ENCODE data around the gene NPM1. TPM values are rescaled to one million over a fixed set of nuclear protein-coding genes. Genes with fewer than 3 reads are reported as not detected.
"Not testable (repeated sequence)": the region's sequence is repeated elsewhere in the genome, so short reads cannot be mapped to it uniquely, and the experiment has no call there.

The NPM1 gene
- total RNA-seq, 1 donor from 2014 or later, result 1,157 TPM

- DNase-seq (ENCODE audit: extremely low spot score, unreplicated experiment), result no peak
- Mint-ChIP-seq H3K36me3 (ENCODE audit: unreplicated experiment) (no peaks in the 10 kb centered on the region), H3K4me3 (ENCODE audit: unreplicated experiment) (no peak overlapping the region), H3K27me3 (ENCODE audit: unreplicated experiment) (peaks cover 12% of the 10 kb centered on the region), H3K4me1 (ENCODE audit: unreplicated experiment) (peaks cover 8% of the 10 kb centered on the region), H3K27ac (ENCODE audit: unreplicated experiment) (no peak overlapping the region), H3K9me3 (ENCODE audit: unreplicated experiment) (no peaks in the 10 kb centered on the region)
- TF ChIP-seq CTCF (IDR thresholded peaks at IDR 0.05), result no peak
Measured at GRCh38 chr5:171369898-171370297, 17.8 kb upstream of the NPM1 start.

- H3K36me3 Mint-ChIP-seq (ENCODE audit: unreplicated experiment); H3K9me3 Mint-ChIP-seq (ENCODE audit: unreplicated experiment); H3K4me1 Mint-ChIP-seq (ENCODE audit: unreplicated experiment); DNase-seq (ENCODE audit: extremely low spot score, unreplicated experiment); H3K4me3 Mint-ChIP-seq (ENCODE audit: unreplicated experiment); H3K27ac Mint-ChIP-seq (ENCODE audit: unreplicated experiment): not testable (repeated sequence)
- peaks cover 13% of the 10 kb centered on the region for H3K27me3 Mint-ChIP-seq (ENCODE audit: unreplicated experiment)
Measured at GRCh38 chr5:171370881-171371280, 16.8 kb upstream of the NPM1 start.

- no peak overlapping the region for H3K4me3 Mint-ChIP-seq (ENCODE audit: unreplicated experiment)
- H3K9me3 Mint-ChIP-seq (ENCODE audit: unreplicated experiment), result no peaks in the 10 kb centered on the region
- no peak overlapping the region for H3K27ac Mint-ChIP-seq (ENCODE audit: unreplicated experiment)
- no peaks in the 10 kb centered on the region for H3K36me3 Mint-ChIP-seq (ENCODE audit: unreplicated experiment)
- H3K27me3 Mint-ChIP-seq (ENCODE audit: unreplicated experiment), result peaks cover 13% of the 10 kb centered on the region
- DNase-seq (ENCODE audit: extremely low spot score, unreplicated experiment), result no peak
- peaks cover 8% of the 10 kb centered on the region for H3K4me1 Mint-ChIP-seq (ENCODE audit: unreplicated experiment)
- no peak for TF ChIP-seq CTCF (IDR thresholded peaks at IDR 0.05)
Measured at GRCh38 chr5:171371326-171371725, 16.3 kb upstream of the NPM1 start.

GRCh38 chr5:171379961-171380360 lies 7.7 kb upstream of the NPM1 start:
- H3K4me1 Mint-ChIP-seq (ENCODE audit: unreplicated experiment), result no peaks in the 10 kb centered on the region
- no peaks in the 10 kb centered on the region for H3K36me3 Mint-ChIP-seq (ENCODE audit: unreplicated experiment)
- H3K27ac Mint-ChIP-seq (ENCODE audit: unreplicated experiment), result no peak overlapping the region
- H3K4me3 Mint-ChIP-seq (ENCODE audit: unreplicated experiment), result no peak overlapping the region
- peaks cover 18% of the 10 kb centered on the region for H3K27me3 Mint-ChIP-seq (ENCODE audit: unreplicated experiment)
- DNase-seq (ENCODE audit: extremely low spot score, unreplicated experiment), result no peak
- H3K9me3 Mint-ChIP-seq (ENCODE audit: unreplicated experiment), result no peaks in the 10 kb centered on the region
- no peak for TF ChIP-seq CTCF (IDR thresholded peaks at IDR 0.05)

- not testable (repeated sequence) for H3K9me3 Mint-ChIP-seq (ENCODE audit: unreplicated experiment); DNase-seq (ENCODE audit: extremely low spot score, unreplicated experiment); H3K36me3 Mint-ChIP-seq (ENCODE audit: unreplicated experiment); H3K27ac Mint-ChIP-seq (ENCODE audit: unreplicated experiment); H3K4me3 Mint-ChIP-seq (ENCODE audit: unreplicated experiment); H3K27me3 Mint-ChIP-seq (ENCODE audit: unreplicated experiment)
- peaks cover 11% of the 10 kb centered on the region for H3K4me1 Mint-ChIP-seq (ENCODE audit: unreplicated experiment)
Measured at GRCh38 chr5:171384416-171384815, 3.2 kb upstream of the NPM1 start.

- H3K27ac Mint-ChIP-seq (ENCODE audit: unreplicated experiment); DNase-seq (ENCODE audit: extremely low spot score, unreplicated experiment); H3K27me3 Mint-ChIP-seq (ENCODE audit: unreplicated experiment); H3K36me3 Mint-ChIP-seq (ENCODE audit: unreplicated experiment); H3K4me3 Mint-ChIP-seq (ENCODE audit: unreplicated experiment); H3K9me3 Mint-ChIP-seq (ENCODE audit: unreplicated experiment): not testable (repeated sequence)
- H3K4me1 Mint-ChIP-seq (ENCODE audit: unreplicated experiment), result peaks cover 17% of the 10 kb centered on the region
Measured at GRCh38 chr5:171384999-171385398, 2.6 kb upstream of the NPM1 start.
